ENCODE data around the gene SETD7.
A peak's percentile ranks its signal among the peaks of the same experiment; 100 is the strongest.

SETD7 gene

DNA sequence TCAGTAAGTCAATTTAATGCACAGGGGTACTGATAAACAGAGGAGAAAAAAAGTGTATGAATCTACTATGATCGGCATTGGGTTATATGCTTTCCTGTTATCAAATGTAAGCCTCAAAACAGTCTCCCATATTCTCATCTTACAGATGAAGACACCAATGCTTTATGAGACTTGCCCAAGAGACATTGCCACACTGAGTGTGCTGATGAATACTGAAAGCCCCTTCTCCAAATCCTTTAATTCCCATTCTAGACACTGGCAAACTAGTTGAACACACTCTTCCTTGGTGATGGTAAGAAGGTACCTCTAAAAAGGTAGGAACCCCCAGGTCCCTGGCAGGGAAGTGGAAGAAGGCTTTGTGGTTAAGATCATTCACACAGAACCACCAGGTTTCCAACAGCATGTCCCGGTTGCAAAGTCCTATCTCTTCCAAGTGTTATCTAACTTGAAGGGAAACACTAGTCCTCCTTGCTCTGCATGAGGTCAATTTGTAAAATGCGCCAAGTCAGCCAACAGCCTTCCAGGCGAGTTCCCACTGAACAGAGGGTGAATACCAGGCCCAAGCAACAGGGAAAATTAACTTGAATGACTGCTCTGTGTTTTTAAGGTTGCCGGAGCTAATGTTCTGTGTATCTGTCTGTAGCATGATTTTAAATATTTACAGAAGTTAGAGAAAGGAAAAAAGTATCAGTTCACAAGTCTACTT, 5.1 kb downstream of the SETD7 start:
- DNase-seq (ENCODE audit: low read depth): no peak

DNA sequence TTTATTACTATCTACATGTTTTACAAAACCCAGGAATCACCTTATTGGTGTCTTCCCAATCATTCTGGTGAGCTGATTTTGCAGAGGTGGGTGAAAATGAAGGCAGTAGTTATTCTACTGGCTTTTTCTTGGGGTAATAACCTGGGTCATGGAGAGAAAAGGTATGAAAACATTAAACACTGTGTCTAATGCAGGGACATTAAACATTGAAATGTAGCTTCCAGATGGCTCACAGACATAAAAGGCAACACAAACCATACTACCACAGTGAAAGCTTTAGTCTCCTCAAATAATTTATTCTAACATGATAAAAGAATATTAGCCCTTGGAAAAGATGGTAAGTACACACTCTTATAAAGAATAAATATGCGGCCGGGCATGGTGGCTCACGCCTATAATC, 8.0 kb downstream of the SETD7 start:
- no peak for DNase-seq (ENCODE audit: low read depth)

DNA sequence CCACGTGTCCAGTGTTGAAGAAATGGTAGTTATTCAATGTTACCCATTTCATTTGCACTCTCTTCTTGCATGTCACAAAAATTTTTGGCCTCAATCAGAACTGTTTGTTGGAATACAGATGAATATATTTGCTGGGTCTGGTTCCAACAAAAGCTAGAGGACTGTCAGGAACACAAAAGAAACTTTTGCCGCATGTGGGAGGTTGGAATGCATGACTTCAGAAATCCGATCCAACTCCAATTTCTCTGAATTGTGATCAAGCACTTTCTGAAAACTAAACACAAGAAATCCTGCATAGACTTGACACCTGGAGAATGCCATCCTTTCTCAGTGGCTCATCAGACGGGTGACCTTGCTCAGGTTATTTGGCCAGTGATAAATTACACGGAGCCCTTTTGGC, 15.4 kb downstream of the SETD7 start:
- DNase-seq (ENCODE audit: low read depth): no peak

DNA sequence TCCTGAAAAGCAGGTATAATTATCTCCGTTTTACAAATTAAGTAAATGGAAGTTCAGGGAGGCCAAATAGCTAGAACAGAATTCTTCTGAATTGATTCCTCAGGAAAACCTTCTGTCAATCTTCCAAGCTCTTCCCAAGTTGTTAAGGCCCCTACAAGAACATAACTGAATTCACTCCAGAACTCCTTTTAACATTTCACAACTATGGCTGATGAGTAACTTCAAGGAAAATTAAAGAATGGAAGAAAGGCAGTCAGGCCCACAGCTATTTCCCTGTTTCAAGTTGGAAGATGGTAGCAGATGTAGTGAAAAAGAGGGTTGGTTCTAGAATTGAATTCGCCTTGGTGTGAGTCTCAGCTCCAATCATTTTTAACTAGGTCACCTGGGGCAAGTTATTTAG, 15.9 kb downstream of the SETD7 start:
- no peak for DNase-seq (ENCODE audit: low read depth)

DNA sequence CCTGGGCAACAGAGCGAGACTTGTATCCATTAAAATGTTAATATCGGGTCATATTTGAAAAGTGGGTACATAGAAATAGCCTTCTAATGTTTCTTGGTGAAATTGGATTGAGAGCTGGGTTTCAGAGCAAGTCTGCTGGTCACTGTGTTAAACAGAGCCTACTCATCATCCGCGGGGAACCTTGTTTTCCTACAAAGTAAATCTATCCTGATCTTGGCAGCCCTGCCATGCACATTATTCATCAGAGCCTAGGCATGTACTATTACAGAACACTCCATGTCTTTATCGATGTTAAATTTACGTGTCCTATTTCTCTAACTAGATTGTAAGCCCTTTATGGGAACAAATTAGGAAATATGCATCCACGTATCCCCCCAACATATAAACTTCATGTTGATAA, 18.7 kb downstream of the SETD7 start:
- DNase-seq (ENCODE audit: low read depth): no peak

DNA sequence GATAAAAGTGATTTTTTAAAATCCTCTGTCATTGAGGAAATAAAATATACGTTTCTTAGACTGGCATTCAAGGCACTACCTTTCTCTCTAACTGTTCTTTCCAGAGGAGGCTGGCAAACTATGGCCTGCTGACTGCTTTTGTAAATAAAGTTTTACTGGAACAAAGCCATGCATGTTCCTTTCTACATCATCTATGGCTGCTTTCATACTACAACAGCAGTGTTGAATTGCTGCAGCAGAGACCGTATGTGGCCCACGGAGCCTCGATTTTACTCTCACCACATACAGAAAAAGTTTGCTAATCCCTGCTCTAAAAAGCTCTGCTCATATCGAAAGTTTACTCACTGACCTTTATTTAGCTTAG, 20.2 kb downstream of the SETD7 start:
- DNase-seq (ENCODE audit: low read depth): no peak

DNA sequence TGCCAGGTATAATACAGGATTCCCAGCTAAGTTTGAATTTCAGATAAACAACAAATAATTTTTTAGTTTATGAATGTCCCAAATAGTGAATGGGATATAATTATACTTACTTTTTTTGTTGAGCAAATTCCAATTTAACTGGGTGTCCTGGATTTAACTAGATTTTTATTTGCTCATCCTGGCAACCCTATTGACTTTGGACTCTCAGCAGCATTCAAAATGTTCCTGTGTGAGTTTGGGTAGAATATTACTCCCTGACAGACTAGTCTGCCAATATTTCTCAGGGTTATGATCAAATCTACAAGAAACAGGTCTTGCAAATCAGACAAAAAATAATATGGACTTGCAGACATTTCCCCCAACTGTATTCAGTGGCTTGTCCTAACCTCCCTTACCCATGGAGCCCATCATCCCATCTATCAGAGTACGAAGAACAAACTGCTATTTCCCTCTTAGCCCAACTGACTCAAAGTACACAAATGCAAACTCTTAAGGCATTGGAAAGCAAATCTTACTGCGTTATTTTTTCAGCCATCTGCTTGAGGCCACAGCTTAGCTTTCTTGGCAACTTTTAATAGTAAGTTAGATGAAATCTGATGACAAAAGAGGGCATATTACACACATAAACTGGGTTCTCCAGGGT, 20.7 kb downstream of the SETD7 start:
- DNase-seq (ENCODE audit: low read depth): no peak

DNA sequence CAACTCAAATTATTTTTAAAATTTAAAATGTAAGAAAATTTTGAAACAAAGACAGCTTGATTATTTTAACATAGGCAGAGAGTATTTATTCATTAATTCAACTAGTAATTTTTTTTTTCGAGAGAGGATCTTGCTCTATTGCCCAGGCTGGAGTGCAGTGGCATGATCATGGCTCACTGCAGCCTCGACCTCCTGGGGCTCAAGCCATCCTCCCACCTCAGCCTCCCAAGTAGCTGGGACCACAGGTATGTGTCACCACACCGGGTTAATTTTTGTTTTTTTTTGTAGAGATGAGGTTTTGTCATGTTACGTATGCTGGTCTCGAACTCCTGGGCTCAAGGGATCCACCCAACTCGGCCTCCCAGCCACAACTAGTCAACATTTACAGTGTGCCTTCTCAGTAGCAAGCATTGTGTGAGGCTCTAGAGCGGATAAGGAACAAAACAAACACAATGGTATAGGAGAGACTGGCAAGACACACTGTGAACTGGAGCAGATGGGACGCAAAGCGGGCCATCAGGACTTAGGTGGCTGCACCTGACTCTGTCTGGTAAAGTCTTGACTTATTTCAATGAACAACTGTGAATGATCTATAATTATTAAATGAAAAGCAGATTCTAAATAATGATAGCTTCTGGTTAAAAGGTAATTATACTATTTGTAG, 21.6 kb downstream of the SETD7 start:
- no peak for DNase-seq (ENCODE audit: low read depth)

DNA sequence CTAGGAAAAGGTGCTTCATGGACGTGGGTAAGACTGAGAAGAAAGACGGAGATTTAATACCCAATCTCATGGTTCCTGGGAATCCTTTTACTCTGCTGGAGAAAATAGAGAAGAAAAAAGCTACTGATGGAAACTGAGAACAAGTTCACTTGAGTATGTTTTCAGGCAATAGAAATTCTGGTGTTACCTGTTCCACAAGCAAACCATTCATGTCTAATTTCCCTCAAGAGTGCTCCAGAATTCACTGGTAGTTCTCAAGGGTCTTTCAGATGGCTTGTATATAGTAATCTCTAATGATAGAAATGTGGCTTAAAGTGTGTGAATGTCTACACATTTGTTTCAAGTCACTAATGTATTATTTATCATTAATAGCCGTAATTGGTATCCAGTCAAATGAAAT, 22.5 kb downstream of the SETD7 start:
- DNase-seq (ENCODE audit: low read depth): no peak

DNA sequence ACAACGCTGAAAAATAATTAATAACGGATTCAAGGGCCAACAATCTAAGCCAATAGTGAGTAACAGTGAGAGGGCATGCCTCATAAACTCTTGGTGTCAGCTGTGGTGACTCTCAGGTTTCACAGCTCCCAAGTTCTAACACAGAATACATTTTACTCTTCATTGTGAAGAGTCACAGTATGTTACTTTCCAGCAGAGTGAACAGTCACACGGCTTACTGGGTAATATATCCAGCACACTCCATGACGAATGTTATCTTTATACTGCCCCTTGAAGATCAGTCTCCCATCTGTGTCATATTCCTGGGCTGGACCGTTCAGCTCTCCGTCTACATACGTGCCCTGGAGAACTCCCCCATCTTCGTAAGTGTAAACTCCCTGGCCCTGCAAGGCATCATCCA, 23.1 kb downstream of the SETD7 start:
- no peak for DNase-seq (ENCODE audit: low read depth)

DNA sequence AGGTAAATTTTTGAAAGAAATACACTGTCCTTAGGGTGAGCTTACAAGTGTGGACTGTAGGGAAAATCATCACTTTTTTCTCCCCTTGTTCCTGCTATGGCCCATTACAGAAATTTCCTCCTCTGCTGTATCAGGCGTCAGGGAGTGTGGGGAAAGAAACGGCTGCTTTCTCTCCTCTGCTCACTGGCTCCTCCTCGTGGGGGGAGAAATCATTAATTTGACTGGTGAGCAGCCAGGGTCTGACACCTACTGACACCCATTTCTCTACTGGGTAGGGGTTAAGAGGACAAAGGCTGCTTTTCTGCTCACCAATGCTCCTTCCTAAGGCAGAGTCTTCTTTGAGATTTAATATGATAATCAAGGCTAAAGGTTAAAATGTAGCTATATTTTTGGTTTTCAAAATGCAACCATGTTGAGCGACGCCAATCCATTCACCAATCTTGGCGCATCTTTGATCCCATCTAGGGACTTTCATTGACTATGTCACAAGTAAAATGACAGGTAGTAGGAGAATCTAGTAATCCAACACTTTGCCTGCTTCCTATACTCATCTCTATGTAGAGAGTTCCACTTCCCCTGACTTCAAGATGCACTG, 25.1 kb downstream of the SETD7 start:
- peak; percentile 56 for DNase-seq (ENCODE audit: low read depth)

DNA sequence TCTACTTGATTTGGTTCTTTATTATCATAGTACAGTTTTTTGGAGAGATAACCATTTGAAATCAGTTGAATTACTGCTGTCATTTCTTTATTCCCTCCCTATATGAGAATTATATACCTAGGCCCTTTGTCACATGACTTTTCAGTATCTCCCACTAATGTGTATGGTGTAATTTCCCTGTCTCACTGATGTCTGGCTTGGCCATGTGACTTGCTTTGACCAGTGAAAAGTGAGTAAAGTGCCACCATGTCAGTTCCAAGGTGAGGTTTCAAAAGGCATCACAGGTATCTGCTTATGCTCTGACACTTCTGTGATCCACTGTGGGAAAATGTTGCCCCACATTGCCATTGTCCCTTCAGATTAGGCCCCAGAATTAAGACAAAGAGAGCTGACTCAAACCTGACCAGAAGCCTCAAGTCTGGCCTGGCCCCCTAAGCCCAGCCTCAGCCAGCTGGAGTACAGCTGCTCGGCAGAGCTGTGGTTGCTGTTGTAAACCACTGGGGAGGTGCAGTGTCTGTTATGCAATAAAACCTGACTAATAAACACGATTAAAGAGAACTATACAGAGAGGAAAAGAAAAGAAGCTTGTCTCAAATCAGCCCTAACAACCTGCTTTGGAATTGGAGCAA, 27.5 kb downstream of the SETD7 start:
- DNase-seq (ENCODE audit: low read depth): peak; percentile 60

DNA sequence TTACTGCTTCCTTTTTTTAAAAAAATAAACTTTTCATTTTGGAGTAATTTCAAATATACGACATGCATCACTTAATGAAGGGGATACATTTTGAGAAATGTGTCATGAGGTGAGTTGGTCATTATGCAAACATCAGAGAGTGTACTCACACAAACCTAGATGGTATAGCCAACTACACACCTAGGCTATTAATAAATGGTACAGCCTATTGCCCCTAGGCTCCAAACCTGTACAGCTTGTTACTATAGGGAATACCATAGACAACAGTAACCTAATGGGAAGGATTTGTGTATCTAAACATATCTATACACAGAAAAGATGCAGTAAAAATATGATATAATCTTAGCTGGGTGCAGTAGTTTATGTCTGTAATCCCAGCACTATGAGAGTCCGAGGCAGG, 29.1 kb downstream of the SETD7 start:
- DNase-seq (ENCODE audit: low read depth): no peak

DNA sequence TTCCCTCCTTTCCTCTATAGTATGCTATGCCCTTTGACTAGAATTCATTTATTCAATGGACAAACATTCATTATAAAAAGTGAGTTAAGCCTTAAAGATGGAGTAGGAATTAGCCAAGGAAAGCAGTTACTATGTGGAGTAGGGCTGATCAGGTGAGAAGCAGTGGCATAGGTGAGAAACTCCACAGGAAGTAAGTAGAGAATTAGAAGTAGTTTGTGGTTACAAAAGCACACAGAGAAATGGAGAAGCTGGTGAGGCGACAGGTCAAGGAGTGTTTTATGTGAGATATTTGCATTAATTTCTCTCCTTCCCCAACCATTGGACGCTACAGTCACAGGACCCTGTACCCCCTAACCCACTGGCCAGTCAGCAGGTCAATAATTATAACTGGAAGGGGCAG, 30.6 kb downstream of the SETD7 start:
- DNase-seq (ENCODE audit: low read depth): no peak

DNA sequence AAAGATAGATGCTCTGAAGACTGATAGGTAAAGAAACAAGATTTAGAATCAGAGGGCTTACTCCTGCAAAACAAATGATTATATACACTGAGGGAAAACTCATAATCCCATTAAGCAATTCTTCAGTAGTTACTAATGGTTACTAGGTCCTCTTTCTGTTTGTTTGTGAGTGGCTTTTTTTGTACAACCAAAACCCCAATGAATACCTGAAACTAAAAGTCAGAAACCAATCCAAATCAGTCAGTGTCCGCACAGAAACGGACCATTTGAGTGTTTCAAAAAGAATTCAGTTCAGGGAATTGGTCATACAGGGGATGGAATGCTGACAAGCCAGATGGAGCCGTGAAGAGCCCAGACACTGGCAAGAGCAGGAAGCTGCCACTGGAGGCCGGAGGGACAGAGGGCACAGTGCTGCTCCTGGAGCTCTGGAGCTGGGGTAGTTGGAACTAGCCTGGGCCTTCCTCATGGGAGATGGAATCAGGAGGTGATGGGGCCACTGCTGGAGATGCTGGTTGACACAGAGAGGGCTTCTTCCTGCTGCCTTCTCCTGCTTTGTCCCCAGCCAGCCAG, 31.9 kb downstream of the SETD7 start:
- DNase-seq (ENCODE audit: low read depth): no peak

DNA sequence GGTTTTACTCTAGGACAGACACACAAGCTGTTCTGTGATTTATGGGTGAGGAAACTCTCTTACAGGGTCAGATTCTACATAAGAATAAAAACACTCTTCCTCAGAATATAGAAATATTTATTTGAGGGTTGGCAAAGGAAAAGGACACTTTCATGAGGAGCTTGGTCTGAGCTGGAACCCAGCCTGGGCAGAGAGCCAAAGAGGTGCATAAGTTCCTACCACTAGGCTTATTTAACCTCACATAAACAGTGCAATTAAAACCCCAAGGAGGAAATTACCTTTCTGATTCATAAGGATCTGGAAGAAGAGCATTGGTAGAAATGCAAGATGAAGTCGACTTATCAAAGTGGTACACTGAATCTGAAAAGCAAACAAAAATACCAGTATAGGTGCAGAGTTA, 32.9 kb downstream of the SETD7 start:
- peak; percentile 9 for DNase-seq (ENCODE audit: low read depth)

DNA sequence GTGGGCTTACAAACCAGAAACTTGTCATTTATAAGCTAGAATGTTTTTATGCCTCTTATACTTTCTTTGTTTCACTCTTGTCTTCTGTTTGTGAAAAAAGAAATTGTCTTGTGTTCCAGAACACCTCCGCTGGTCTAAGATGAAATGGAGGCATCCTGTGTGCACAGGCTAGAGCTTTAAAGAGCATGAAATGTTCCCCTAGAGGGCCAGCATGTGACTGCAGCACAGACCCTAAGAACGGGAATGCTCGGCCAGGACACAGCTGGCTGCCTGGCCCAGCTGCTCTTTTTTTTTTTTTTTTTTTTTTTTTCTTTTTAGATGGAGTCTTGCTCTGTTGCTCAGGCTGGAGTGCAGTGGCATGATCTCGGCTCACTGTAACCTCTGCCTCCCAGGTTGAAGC, 33.6 kb downstream of the SETD7 start:
- DNase-seq (ENCODE audit: low read depth): no peak

DNA sequence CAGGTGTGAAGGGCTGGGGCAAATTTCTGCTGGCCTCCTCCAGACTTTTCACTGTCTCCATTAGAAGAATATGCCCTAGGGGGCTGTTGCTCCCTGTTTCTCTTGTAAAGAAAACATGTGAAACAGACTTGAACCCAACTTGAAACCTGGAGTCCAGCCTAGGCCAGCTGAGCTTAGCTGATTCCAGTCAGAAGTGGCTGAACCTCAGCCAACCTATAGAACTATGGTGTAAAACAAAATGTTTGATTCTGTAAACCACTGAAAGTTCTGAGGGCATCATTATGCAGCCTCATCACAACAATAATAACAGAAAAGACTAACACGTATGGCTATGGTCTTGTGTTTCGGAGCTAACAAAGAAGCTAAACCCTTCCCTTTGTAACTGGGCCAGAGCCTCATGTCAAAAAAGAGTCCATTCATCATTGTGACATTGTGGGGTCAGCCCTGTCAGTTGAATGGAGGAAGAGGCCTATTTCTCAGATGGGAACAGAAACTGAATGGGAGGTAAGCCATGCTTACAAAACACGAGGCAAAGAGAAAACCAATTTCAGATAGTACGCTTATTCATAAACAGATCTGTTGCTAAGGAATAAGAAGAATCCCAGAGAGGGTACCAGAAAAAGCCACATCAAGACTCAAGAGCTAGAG, 34.1 kb downstream of the SETD7 start:
- no peak for DNase-seq (ENCODE audit: low read depth)

DNA sequence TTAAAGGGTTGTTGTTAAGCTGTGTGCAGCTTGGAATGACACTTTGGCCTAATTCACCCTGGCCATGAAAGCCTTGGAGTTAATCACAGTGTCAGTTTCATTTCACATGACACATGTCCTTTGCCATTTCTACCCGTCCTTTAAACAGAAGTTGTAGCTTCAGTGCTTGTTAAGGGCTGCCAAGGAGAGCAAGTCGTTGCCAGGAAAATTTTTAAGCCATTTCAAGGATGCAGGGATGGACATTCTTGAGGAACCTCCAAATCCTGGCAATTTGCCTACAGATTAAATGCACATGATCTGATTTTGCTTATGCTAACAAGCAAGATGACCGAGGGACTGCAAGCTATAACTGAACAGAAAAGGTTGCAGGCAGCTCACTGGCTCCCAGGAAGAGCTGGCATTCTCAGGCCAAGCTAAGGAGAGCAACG, 40.5 kb downstream of the SETD7 start:
- no peak for DNase-seq (ENCODE audit: low read depth)

DNA sequence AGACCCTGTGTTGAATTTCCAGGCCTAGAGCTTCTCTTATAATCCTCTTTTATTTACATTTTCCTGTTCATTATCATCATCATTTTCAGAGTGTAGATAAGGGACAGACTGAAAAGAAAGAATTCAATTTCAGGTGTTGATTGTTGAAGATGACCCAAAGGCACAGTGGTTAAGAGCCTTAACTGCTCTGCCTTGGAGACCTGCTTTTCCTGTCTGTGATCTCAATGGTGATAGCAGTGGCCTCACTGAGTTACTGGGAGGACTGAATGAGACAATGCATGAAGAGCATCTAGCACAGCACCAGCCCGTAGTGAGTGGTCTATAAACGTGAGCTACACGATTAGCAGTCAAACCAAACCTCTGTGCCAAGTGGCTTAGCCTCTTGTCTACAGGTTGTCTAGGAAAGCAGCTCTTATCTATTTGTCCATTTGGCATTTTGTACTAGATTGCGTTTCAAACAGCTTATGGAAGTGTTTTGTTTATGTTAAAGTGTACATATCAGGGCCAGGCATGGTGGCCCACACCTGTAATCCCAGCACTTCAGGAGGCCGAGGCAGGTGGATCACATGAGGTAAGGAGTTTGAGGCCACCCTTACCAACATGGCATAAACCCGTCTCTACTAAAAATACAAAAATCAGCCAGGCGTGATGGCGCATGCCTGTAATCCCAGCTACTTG, 41.5 kb downstream of the SETD7 start:
- DNase-seq (ENCODE audit: low read depth): no peak

DNA sequence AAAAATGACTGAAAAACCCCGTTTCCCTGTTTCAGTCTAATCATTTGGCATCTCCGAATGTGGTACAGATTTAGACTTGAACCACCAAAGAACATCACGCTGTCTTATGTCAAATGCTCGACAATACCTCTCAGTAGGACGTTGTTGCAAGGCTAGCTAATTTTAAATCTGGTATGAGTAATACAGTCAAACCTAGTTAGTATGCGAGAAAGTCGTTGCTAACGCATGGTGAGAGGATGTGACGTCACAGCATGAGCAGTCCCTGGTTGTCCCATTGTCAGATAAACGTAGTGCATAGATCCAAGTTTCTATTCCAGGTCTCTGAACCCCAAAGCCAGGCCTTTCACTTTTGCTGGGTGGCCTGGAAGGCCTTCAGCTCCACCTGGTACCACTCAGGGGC, 44.7 kb downstream of the SETD7 start:
- DNase-seq (ENCODE audit: low read depth): peak; percentile 68

All from ELR (cell line).